Measurements from ENCODE around the gene DDA1. TPM values are rescaled to one million over a fixed set of nuclear protein-coding genes. Genes with fewer than 3 reads are reported as not detected.
"Not testable (repeated sequence)": the region's sequence is repeated elsewhere in the genome, so short reads cannot be mapped to it uniquely, and the experiment has no call there.

The DDA1 gene
- total RNA-seq, 4 donors from 2014 or later: 4.6 to 44.4 (median 23.8) TPM

GRCh38 chr19:17289489-17289888 lies 19.9 kb upstream of the DDA1 start:
- ATAC-seq (ENCODE audit: low FRiP score) (no peak), DNase-seq (ENCODE audit: low spot score) (no peak)
- no peak for TF ChIP-seq CTCF (IDR thresholded peaks at IDR 0.05)

- DNase-seq (ENCODE audit: low spot score) (peak; percentile 68), ATAC-seq (ENCODE audit: low FRiP score) (peak; percentile 93)
- no peak for TF ChIP-seq CTCF (IDR thresholded peaks at IDR 0.05)
These were observed 16.9 kb upstream of the DDA1 start for GRCh38 chr19:17292301-17293074.

GRCh38 chr19:17293605-17294004 lies 15.8 kb upstream of the DDA1 start:
- no peak for TF ChIP-seq CTCF (IDR thresholded peaks at IDR 0.05)
- ATAC-seq (ENCODE audit: low FRiP score): no peak
- no peak for DNase-seq (ENCODE audit: low spot score)

GRCh38 chr19:17294051-17294891 lies 15.1 kb upstream of the DDA1 start:
- DNase-seq (ENCODE audit: low spot score): no peak
- ATAC-seq (ENCODE audit: low FRiP score): no peak
- TF ChIP-seq CTCF (IDR thresholded peaks at IDR 0.05): no peak

- DNase-seq (ENCODE audit: low spot score); ATAC-seq (ENCODE audit: low FRiP score): not testable (repeated sequence)
These were observed 13.8 kb upstream of the DDA1 start for GRCh38 chr19:17295551-17295950.

- TF ChIP-seq CTCF (IDR thresholded peaks at IDR 0.05): no peak
These were observed 13.1 kb upstream of the DDA1 start for GRCh38 chr19:17296273-17296672.

GRCh38 chr19:17296976-17297375 lies 12.4 kb upstream of the DDA1 start:
- ATAC-seq (ENCODE audit: low FRiP score) (no peak), DNase-seq (ENCODE audit: low spot score) (no peak)
- no peak for TF ChIP-seq CTCF (IDR thresholded peaks at IDR 0.05)

More at GRCh38 chr19:17296273-17296672, 13.1 kb upstream of the DDA1 start:
- no peak for ATAC-seq (ENCODE audit: low FRiP score)
- no peak for DNase-seq (ENCODE audit: low spot score)
